Endothelial cell of umbilical vein (primary cell): ENCODE results near the gene NAXD. TPM values are rescaled to one million over a fixed set of nuclear protein-coding genes. Genes with fewer than 3 reads are reported as not detected.

Source experiments
- BruUV-seq: library from RNA; stranded (reverse); fragments of 400-500 nt; replicated peaks from 2 replicates; lab custom pipeline; 2021; lab: Mats Ljungman, UMichigan
- CTCF ChIA-PET: fragments of 300-600, 350-600 bp; sonication (Branson Sonifier 250); formaldehyde crosslinking; loops from one replicate; lab custom pipeline; 2021; ENCODE audit warnings: antibody characterized with exemption, inconsistent platforms; lab: Charles Lee
- POLR2A ChIA-PET: fragments of 300-600, 350-600 bp; sonication (Branson Sonifier 250); formaldehyde crosslinking; loops from one replicate; lab custom pipeline; 2021; ENCODE audit warnings: antibody characterized with exemption, inconsistent platforms; lab: Charles Lee
- DNase-seq: peaks from one replicate; pipeline ENCODE4 v3.0.0-alpha.2; 2011; ENCODE audit warnings: low read depth, low spot score
- FAIRE-seq: peaks from 2 replicates; lab custom pipeline; 2011; peaks lifted over from hg19 to GRCh38; lab: Jason Lieb, UNC
- H2AFZ ChIP-seq: 2 replicates; pipeline ENCODE4 v1.6.0; 2012; ENCODE audit warnings: low read depth, low read length, control low read depth, inconsistent platforms
- H3K27ac ChIP-seq: 2 replicates; pipeline ENCODE4 v1.5.1; 2011; ENCODE audit warnings: low read depth, mild to moderate bottlenecking, control low read depth, low read length, moderate library complexity; ENCODE audit not compliant: insufficient read depth
- H3K27me3 ChIP-seq, 2 experiments: 2 replicates each; pipeline versions ENCODE4 v1.6.0 to v1.6.1; 2011; ENCODE audit warnings: low read length in 2 of 2, mixed read lengths in 1 of 2; ENCODE audit not compliant: control insufficient read depth in 2 of 2, insufficient read depth in 2 of 2
- H3K36me3 ChIP-seq, 2 experiments: 2 replicates in 1 of 2; 3 replicates in 1 of 2; pipeline ENCODE4 v1.5.1; 2011; ENCODE audit warnings: low read length in 2 of 2, mild to moderate bottlenecking in 1 of 2, moderate library complexity in 1 of 2; ENCODE audit not compliant: control insufficient read depth in 2 of 2, insufficient read depth in 2 of 2; ENCODE audit errors: extremely low read depth in 1 of 2
- H3K4me1 ChIP-seq: 3 replicates; pipeline ENCODE4 v1.5.1; 2011; ENCODE audit warnings: mild to moderate bottlenecking, low read length; ENCODE audit not compliant: control insufficient read depth, insufficient read depth; ENCODE audit errors: extremely low read depth
- H3K4me2 ChIP-seq: 2 replicates; pipeline ENCODE4 v1.6.1; 2011; ENCODE audit warnings: low read length, control low read depth, mixed read lengths; ENCODE audit not compliant: insufficient read depth
- H3K4me3 ChIP-seq, 3 experiments: fragments of 200-600 bp in 1 of 3; sonication (generic), shearing (Covaris generic) in 1 of 3; replicated peaks in 1 of 3; 2 replicates each; pipeline ENCODE4 v1.5.1; 2011 to 2016; ENCODE audit warnings: control low read depth in 3 of 3, low read length in 3 of 3, mild to moderate bottlenecking in 2 of 3, inconsistent platforms in 1 of 3, low read depth in 1 of 3, moderate library complexity in 1 of 3; ENCODE audit not compliant: insufficient read depth in 1 of 3
- H3K79me2 ChIP-seq: 2 replicates; pipeline ENCODE4 v1.6.0; 2012; ENCODE audit warnings: low read length, inconsistent platforms; ENCODE audit not compliant: control insufficient read depth, insufficient read depth
- H3K9ac ChIP-seq: replicated peaks from 2 replicates; pipeline ENCODE3; 2011; ENCODE audit warnings: low read length, control low read depth; ENCODE audit not compliant: insufficient read depth; ENCODE audit errors: extremely low read depth
- H3K9me1 ChIP-seq: replicated peaks from 3 replicates; pipeline ENCODE4 v1.6.0; 2011; ENCODE audit warnings: mild to moderate bottlenecking, low read length; ENCODE audit not compliant: control insufficient read depth, insufficient read depth; ENCODE audit errors: extremely low read depth
- H3K9me3 ChIP-seq: replicated peaks from 2 replicates; pipeline ENCODE4 v1.5.1; 2012; ENCODE audit warnings: low read length, inconsistent platforms; ENCODE audit not compliant: control insufficient read depth, insufficient read depth
- H4K20me1 ChIP-seq: replicated peaks from 2 replicates; pipeline ENCODE3; 2011; ENCODE audit warnings: mild to moderate bottlenecking, low read length; ENCODE audit not compliant: control insufficient read depth, insufficient read depth; ENCODE audit errors: extremely low read depth
- EZH2 ChIP-seq: IDR thresholded peaks from 2 replicates; pipeline ENCODE4 v1.6.1; 2012; ENCODE audit warnings: borderline replicate concordance, low read depth, mild to moderate bottlenecking, moderate library complexity, low read length, inconsistent platforms; ENCODE audit not compliant: severe bottlenecking
- FOS ChIP-seq: IDR thresholded peaks from 2 replicates; pipeline ENCODE4 v1.6.1; 2011; ENCODE audit warnings: mild to moderate bottlenecking, low read length, moderate library complexity, borderline replicate concordance; ENCODE audit not compliant: insufficient read depth
- GATA2 ChIP-seq: IDR thresholded peaks from 2 replicates; pipeline ENCODE4 v1.7.0; 2011; ENCODE audit warnings: low read depth, mild to moderate bottlenecking, moderate library complexity, mixed read lengths, low read length; ENCODE audit not compliant: insufficient read length, insufficient read depth
- JUN ChIP-seq: IDR thresholded peaks from 2 replicates; pipeline ENCODE4 v1.6.1; 2011; ENCODE audit warnings: borderline replicate concordance, low read depth; ENCODE audit not compliant: insufficient read length, insufficient read depth
- MYC ChIP-seq: IDR thresholded peaks from one replicate; pipeline ENCODE4 v1.6.1; 2011; ENCODE audit warnings: mild to moderate bottlenecking, low read depth, low read length
- POLR2A ChIP-seq: IDR thresholded peaks from 2 replicates; pipeline ENCODE4 v1.6.1; 2012; ENCODE audit warnings: low read depth, mild to moderate bottlenecking, control low read depth, low read length
- POLR2AphosphoS5 ChIP-seq: IDR thresholded peaks from 2 replicates; pipeline ENCODE4 v1.6.1; 2012; ENCODE audit warnings: low read depth, mild to moderate bottlenecking, control low read depth, low read length, moderate library complexity; ENCODE audit not compliant: insufficient read depth
- dilution Hi-C: fragments of 300-500 bp; cut with MboI; formaldehyde crosslinking; loops from one replicate; pipeline ENCODE4 v1.15.0; 2019; ENCODE audit warnings: low sequenced_read_pairs; ENCODE audit not compliant: extremely low pct_ligation_motif_present
- intact Hi-C: fragments of 100-400 bp; cut with micrococcal nuclease; formaldehyde crosslinking; loops from one replicate; pipeline ENCODE4 v1.10.0; 2022
- polyA plus RNA-seq, 4 experiments: library from polyadenylated mRNA; depleted of rRNA in 3 of 4; stranded (reverse) in 3 of 4; unstranded in 1 of 4; fragments of >200 nt; gene quantifications; 2 replicates each; pipeline versions ENCODE4 v1.2.1 to v1.2.3, GENCODE V29; 2011 to 2012; ENCODE audit warnings: missing spikeins in 1 of 4
- total RNA-seq: library from RNA; stranded (reverse); gene quantifications from 2 replicates; pipeline ENCODE4 v1.2.3, GENCODE V29; 2021
- TF ChIP-seq, protein P1 (sequence below), 2 donors: IDR thresholded peaks; 1 replicate in 1 of 2; 2 replicates in 1 of 2; pipeline ENCODE4 v1.5.1; 2011; ENCODE audit warnings: low read length in 2 of 2, mild to moderate bottlenecking in 2 of 2, moderate library complexity in 2 of 2, control low read depth in 1 of 2, inconsistent platforms in 1 of 2, low read depth in 1 of 2; ENCODE audit not compliant: insufficient read depth in 1 of 2; ENCODE audit errors: extremely low read depth in 1 of 2
- TF ChIP-seq, protein P2 (sequence below): IDR thresholded peaks from 2 replicates; pipeline ENCODE4 v1.6.1; 2011; ENCODE audit not compliant: insufficient read depth, insufficient read length

The NAXD gene
- total and polyA plus RNA-seq, 2 donors (not counting 3 experiments of a cell fraction or from before 2014, with no cell fraction given) = 19.9 to 42.9 TPM

DNA sequence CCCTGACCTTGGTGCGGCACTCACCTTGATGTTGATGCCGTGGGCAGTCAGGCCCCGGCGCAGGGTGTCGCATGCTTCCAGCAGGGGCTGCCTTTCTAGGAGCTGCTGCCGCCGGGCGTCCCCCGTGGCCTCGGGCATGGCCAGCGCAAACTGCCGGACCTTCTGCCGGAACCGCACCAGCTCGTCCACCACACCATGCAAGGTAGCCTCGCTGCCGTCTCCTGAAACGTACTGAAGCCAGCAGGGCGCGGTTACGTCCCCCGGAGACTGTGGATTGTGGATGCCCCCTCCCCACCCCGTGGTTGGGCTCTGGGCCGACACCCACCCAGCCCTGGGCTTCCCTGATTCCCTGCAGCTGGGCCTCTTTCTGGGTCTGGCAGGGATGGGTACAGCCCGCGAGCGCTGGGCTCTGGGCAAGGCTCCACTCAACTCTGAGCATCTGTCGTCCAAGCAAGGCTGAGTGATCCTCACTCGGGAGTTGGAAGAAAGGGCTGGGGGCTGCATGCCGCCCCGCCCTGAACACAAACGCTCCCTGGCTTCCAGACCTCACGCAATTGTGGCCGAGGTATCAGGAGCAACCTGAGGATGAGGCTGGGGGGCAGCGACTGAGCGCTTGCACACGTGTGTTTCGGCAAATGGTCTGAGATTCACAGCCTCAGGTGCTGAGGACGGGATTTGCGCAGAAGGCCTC lies 27.1 kb downstream of the NAXD start:
- H3K36me3 ChIP-seq = peaks cover 2 to 18% of the 10 kb centered on the region in 2 experiments
- no peaks in the 10 kb centered on the region for H4K20me1 ChIP-seq
- no peak overlapping the region for H2AFZ ChIP-seq
- ChIA-PET POLR2A (no interaction called here), CTCF (no interaction called here)
- no peaks in the 10 kb centered on the region for H3K4me1 ChIP-seq
- H3K9ac ChIP-seq = no peak overlapping the region
- no peak overlapping the region for H3K4me3 ChIP-seq
- TF ChIP-seq JUN (no peak), MYC (no peak), POLR2A (no peak), POLR2AphosphoS5 (no peak), GATA2 (no peak), EZH2 (no peak), FOS (no peak)
- TF ChIP-seq, protein P1, sequence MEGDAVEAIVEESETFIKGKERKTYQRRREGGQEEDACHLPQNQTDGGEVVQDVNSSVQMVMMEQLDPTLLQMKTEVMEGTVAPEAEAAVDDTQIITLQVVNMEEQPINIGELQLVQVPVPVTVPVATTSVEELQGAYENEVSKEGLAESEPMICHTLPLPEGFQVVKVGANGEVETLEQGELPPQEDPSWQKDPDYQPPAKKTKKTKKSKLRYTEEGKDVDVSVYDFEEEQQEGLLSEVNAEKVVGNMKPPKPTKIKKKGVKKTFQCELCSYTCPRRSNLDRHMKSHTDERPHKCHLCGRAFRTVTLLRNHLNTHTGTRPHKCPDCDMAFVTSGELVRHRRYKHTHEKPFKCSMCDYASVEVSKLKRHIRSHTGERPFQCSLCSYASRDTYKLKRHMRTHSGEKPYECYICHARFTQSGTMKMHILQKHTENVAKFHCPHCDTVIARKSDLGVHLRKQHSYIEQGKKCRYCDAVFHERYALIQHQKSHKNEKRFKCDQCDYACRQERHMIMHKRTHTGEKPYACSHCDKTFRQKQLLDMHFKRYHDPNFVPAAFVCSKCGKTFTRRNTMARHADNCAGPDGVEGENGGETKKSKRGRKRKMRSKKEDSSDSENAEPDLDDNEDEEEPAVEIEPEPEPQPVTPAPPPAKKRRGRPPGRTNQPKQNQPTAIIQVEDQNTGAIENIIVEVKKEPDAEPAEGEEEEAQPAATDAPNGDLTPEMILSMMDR (IDR thresholded peaks at IDR 0.05; ENCODE audit: extremely low read depth in 1 of 2, insufficient read depth in 1 of 2, low read depth in 1 of 2, low read length in 2 of 2) = no peak
- TF ChIP-seq, protein P2, sequence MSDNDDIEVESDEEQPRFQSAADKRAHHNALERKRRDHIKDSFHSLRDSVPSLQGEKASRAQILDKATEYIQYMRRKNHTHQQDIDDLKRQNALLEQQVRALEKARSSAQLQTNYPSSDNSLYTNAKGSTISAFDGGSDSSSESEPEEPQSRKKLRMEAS = no peak
- H3K9me1 ChIP-seq = no peaks in the 10 kb centered on the region
- intact Hi-C loops (no loop called here), dilution Hi-C loops (no loop called here)
- H3K79me2 ChIP-seq = no peaks in the 10 kb centered on the region
- no peak overlapping the region for H3K4me2 ChIP-seq
- no peak for FAIRE-seq
- no peaks in the 10 kb centered on the region for H3K9me3 ChIP-seq
- DNase-seq = no peak
- H3K27ac ChIP-seq = no peak overlapping the region
- H3K27me3 ChIP-seq = no peaks in the 10 kb centered on the region
- BruUV-seq = no TSS peak
